ENCODE results near the gene MEIKIN.

The MEIKIN gene

GRCh38 chr5:131774652-131775367, 170.7 kb downstream of the MEIKIN start:
- H3K79me2 ChIP-seq (ENCODE audit: control insufficient read depth, low read length) = peaks cover 86% of the 10 kb centered on the region
- TF ChIP-seq CTCF (IDR thresholded peaks at IDR 0.05; ENCODE audit: low read depth, low read length, poor library complexity, severe bottlenecking) (no peak), EZH2phosphoT487 (IDR thresholded peaks at IDR 0.05; ENCODE audit: borderline replicate concordance, low read length) (no peak)
- no peak overlapping the region for H3K4me2 ChIP-seq (ENCODE audit: low read length)
- H3K9me2 ChIP-seq (replicated peaks; ENCODE audit: control insufficient read depth, low read length) = no peaks in the 10 kb centered on the region
- H3K36me3 ChIP-seq (ENCODE audit: control insufficient read depth, low read length) = no peaks in the 10 kb centered on the region
- H3K27me3 ChIP-seq (ENCODE audit: control insufficient read depth, low read length) = no peaks in the 10 kb centered on the region
- no peaks in the 10 kb centered on the region for H3K4me1 ChIP-seq (ENCODE audit: control insufficient read depth, low read length)
- no peaks in the 10 kb centered on the region for H3F3A ChIP-seq (ENCODE audit: control insufficient read depth, insufficient read depth)
- no peak overlapping the region for H3K4me3 ChIP-seq (ENCODE audit: low read length)
- H4K20me1 ChIP-seq (ENCODE audit: control insufficient read depth, insufficient read depth, low read depth, low read length) = peaks cover 5% of the 10 kb centered on the region; the same call in 1 of the 2 replicates
- H3K9me3 ChIP-seq (ENCODE audit: control insufficient read depth, insufficient read depth, low read length) = no peaks in the 10 kb centered on the region
- H3K27ac ChIP-seq (ENCODE audit: low read depth, low read length) = no peak overlapping the region

- Histone ChIP-seq H3K4me1 (ENCODE audit: control insufficient read depth, low read length) (no peaks in the 10 kb centered on the region), H3K36me3 (ENCODE audit: control insufficient read depth, low read length) (no peaks in the 10 kb centered on the region), H3K27ac (ENCODE audit: low read depth, low read length) (no peak overlapping the region), H3K9me2 (replicated peaks; ENCODE audit: control insufficient read depth, low read length) (no peaks in the 10 kb centered on the region), H3K4me2 (ENCODE audit: low read length) (no peak overlapping the region), H3F3A (ENCODE audit: control insufficient read depth, insufficient read depth) (no peaks in the 10 kb centered on the region), H3K27me3 (ENCODE audit: control insufficient read depth, low read length) (no peaks in the 10 kb centered on the region), H4K20me1 (ENCODE audit: control insufficient read depth, insufficient read depth, low read depth, low read length) (peaks cover 5% of the 10 kb centered on the region; the same call in 1 of the 2 replicates), H3K79me2 (ENCODE audit: control insufficient read depth, low read length) (peaks cover 88% of the 10 kb centered on the region), H3K9me3 (ENCODE audit: control insufficient read depth, insufficient read depth, low read length) (no peaks in the 10 kb centered on the region), H3K4me3 (ENCODE audit: low read length) (no peak overlapping the region)
- TF ChIP-seq CTCF (IDR thresholded peaks at IDR 0.05; ENCODE audit: low read depth, low read length, poor library complexity, severe bottlenecking) = no peak
- no peak for TF ChIP-seq EZH2phosphoT487 (IDR thresholded peaks at IDR 0.05; ENCODE audit: borderline replicate concordance, low read length)
Observed at GRCh38 chr5:131773805-131774204, 171.7 kb downstream of the MEIKIN start.

- Histone ChIP-seq H3K27me3 (ENCODE audit: control insufficient read depth, low read length) (no peaks in the 10 kb centered on the region), H3K79me2 (ENCODE audit: control insufficient read depth, low read length) (peaks cover 92% of the 10 kb centered on the region), H3K4me3 (ENCODE audit: low read length) (no peak overlapping the region), H3K9me2 (replicated peaks; ENCODE audit: control insufficient read depth, low read length) (no peaks in the 10 kb centered on the region), H3K36me3 (ENCODE audit: control insufficient read depth, low read length) (no peaks in the 10 kb centered on the region), H3F3A (ENCODE audit: control insufficient read depth, insufficient read depth) (no peaks in the 10 kb centered on the region), H3K27ac (ENCODE audit: low read depth, low read length) (no peak overlapping the region), H3K9me3 (ENCODE audit: control insufficient read depth, insufficient read depth, low read length) (no peaks in the 10 kb centered on the region), H3K4me2 (ENCODE audit: low read length) (no peak overlapping the region), H4K20me1 (ENCODE audit: control insufficient read depth, insufficient read depth, low read depth, low read length) (peaks cover 5% of the 10 kb centered on the region; the same call in 1 of the 2 replicates), H3K4me1 (ENCODE audit: control insufficient read depth, low read length) (no peaks in the 10 kb centered on the region)
- TF ChIP-seq CTCF (IDR thresholded peaks at IDR 0.05; ENCODE audit: low read depth, low read length, poor library complexity, severe bottlenecking) (no peak), EZH2phosphoT487 (IDR thresholded peaks at IDR 0.05; ENCODE audit: borderline replicate concordance, low read length) (no peak)
Observed at GRCh38 chr5:131771692-131772091, 173.8 kb downstream of the MEIKIN start.
